Motor neuron (in vitro differentiated cells): Measurements from ENCODE around the gene DCAF10. TPM values are rescaled to one million over a fixed set of nuclear protein-coding genes. Genes with fewer than 3 reads are reported as not detected.
A peak's percentile ranks its signal among the peaks of the same experiment; 100 is the strongest.

ENCODE experiments used
- ATAC-seq, 8 experiments: fragments of 200-7000 bp; cut with Tn5 transposase; replicated peaks in 6 of 8; 2 replicates each; pipeline ENCODE4 v1.8.0; 2021; ENCODE audit warnings: mild to moderate bottlenecking in 8 of 8, moderate library complexity in 8 of 8
- H3K27ac ChIP-seq, 2 donors: fragments of 250-450 bp; sonication (Bioruptor Pico); 2 replicates each; pipeline ENCODE4 v1.9.0; 2021; ENCODE audit warnings: antibody characterized with exemption in 2 of 2, mild to moderate bottlenecking in 2 of 2, moderate library complexity in 1 of 2
- H3K4me1 ChIP-seq, 2 donors: fragments of 250-450 bp; sonication (Bioruptor Pico); replicated peaks in 1 of 2; 2 replicates each; pipeline ENCODE4 v1.6.1; 2021; ENCODE audit warnings: antibody characterized with exemption in 2 of 2, mild to moderate bottlenecking in 2 of 2, moderate library complexity in 1 of 2
- H3K4me3 ChIP-seq, 5 donors: fragments of 250-450 bp; sonication (Bioruptor Pico); 2 replicates each; pipeline ENCODE4 v1.9.0; 2021; ENCODE audit warnings: antibody characterized with exemption in 5 of 5, mild to moderate bottlenecking in 5 of 5, moderate library complexity in 4 of 5
- WGBS, 10 experiments: fragments of 450-650 bp; shearing (Covaris generic); methylation state at CpG; one replicate each; pipeline ENCODE4 v1.0.0; 2022; 5-methylcytosine and 5-hydroxymethylcytosine counted together
- in situ Hi-C, 9 experiments: fragments of 400-800 bp; cut with MboI; loops; one replicate each; pipeline ENCODE4 v1.15.0; 2021; ENCODE audit warnings: low sequenced_read_pairs in 9 of 9, low pct_unique_long_range_greater_than_20kb in 2 of 9; ENCODE audit not compliant: unreplicated experiment in 9 of 9
- total RNA-seq, 8 experiments: library from RNA; unstranded; fragments of 300-600 nt; gene quantifications; 2 replicates each; pipeline versions ENCODE4 v1.2.3 to v1.2.4, GENCODE V29; 2022

Gene DCAF10
- total RNA-seq, 8 experiments from 2014 or later, result 11.7 to 34.7 (median 18.6) TPM

DNA sequence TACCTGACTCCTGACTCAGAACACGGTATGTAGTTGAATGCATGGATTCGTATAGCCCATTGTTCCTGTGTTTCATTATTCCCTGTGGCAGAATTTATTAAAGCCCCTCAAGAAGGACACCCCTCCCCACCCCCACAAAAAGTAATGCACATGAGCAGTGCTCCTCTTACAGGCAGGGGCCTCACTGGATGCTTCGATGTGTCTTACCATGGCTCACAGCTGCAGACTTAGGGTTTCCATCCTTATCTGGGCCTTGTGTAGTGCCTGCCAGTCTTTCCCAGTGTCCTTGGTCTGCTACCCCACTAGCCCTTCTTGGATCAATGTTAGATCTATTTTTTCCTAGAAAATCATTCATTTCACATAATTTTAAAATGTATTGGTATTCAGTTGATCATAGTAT lies 30.6 kb upstream of the DCAF10 start:
- Histone ChIP-seq H3K4me3 (no peak overlapping the region), H3K27ac (no peak overlapping the region), H3K4me1 (no peaks in the 10 kb centered on the region)
- ATAC-seq, result no peak
- 56 to 100% (median 93%) methylated on average over 1 to 3 of the region's 3 CpGs; no CpG with 5 or more reads in 5 of the 10 experiments for WGBS, 10 experiments
- in situ Hi-C loops, result loop anchor here in 1 of 9 experiments (25.0 kb wide), 1 partner anchor 183 kb away; the partner anchor contains the start of genes FBXO10 and TOMM5

GRCh38 chr9:37775216-37775919 lies 25.2 kb upstream of the DCAF10 start:
- no peaks in the 10 kb centered on the region for H3K4me1 ChIP-seq
- H3K27ac ChIP-seq, result no peak overlapping the region
- H3K4me3 ChIP-seq, result no peak overlapping the region
- no peak for ATAC-seq
- in situ Hi-C loops, result loop anchor here in 3 of 9 experiments (25.0 kb wide), 3 partner anchors 112 to 288 kb away; partner anchors contain the start of genes FBXO10 (in 2 of the 3), TOMM5 (in 2 of the 3) and POLR1E (in 1 of the 3)
- 100% methylated on average over 1 of the region's 1 CpG; no CpG with 5 or more reads in 5 of the 10 experiments for WGBS, 10 experiments

DNA sequence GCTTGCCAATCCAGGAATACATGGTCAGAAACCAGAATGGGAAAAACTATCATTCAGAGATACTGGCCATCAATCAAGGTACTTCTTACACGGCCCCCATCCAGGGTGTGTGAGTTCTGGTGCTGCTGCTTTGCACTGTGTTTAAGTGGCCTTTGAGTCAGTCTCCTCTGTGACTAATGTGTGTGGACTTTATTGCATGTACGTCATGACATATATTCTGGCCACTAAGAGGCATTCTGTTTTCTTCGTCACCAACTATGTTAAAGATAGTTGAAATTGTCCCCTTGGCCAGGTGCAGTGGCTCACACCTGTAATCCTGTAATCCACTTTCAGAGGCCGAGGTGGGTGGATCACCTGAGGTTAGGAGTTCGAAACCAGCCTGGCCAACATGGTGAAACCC lies 24.3 kb upstream of the DCAF10 start:
- Histone ChIP-seq H3K27ac (no peak overlapping the region), H3K4me3 (no peak overlapping the region), H3K4me1 (no peaks in the 10 kb centered on the region)
- WGBS, 10 experiments, result 0 to 100% (median 95%) methylated on average over 1 to 5 of the region's 5 CpGs; no CpG with 5 or more reads in 2 of the 10 experiments
- in situ Hi-C loops, result loop anchor here in 3 of 9 experiments (25.0 kb wide), 3 partner anchors 111 to 289 kb away; partner anchors contain the start of genes FBXO10 (in 2 of the 3), TOMM5 (in 2 of the 3) and POLR1E (in 1 of the 3)
- ATAC-seq, result no peak

- Histone ChIP-seq H3K4me1 (peaks cover 2 to 8% of the 10 kb centered on the region in 2 donors), H3K27ac (no peak overlapping the region), H3K4me3 (no peak overlapping the region)
- WGBS, 10 experiments, result 44 to 100% (median 79%) methylated on average over 1 to 2 of the region's 2 CpGs; no CpG with 5 or more reads in 2 of the 10 experiments
- in situ Hi-C loops, result loop anchor here in 3 of 9 experiments (25.0 kb wide), 3 partner anchors 109 to 291 kb away; partner anchors contain the start of genes FBXO10 (in 2 of the 3), TOMM5 (in 2 of the 3) and POLR1E (in 1 of the 3)
- ATAC-seq, result no peak
Measured at GRCh38 chr9:37778534-37778933, 22.1 kb upstream of the DCAF10 start.

DNA sequence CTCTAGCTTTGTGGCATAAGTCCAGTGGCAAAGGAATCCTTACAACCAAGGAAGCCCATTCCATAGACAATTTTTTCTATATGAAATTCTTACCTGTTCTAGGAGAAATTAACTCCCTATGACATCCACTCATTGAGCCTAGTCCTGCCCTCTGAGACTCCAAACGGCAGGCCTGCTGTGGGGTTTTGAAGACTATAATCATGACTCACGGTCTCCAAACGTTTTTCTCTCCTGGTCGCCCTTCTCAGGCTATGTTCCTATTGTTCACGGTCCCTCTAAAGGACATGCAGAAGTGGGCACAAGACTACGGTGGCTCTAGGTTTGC lies 16.3 kb upstream of the DCAF10 start:
- WGBS, 10 experiments, result 0% methylated on average over 1 to 5 of the region's 6 CpGs; no CpG with 5 or more reads in 5 of the 10 experiments
- in situ Hi-C loops, result loop anchor here in 3 of 9 experiments (25.0 kb wide), 3 partner anchors 103 to 297 kb away; partner anchors contain the start of genes FBXO10 (in 2 of the 3), TOMM5 (in 2 of the 3) and POLR1E (in 1 of the 3)
- Histone ChIP-seq H3K4me3 (peak overlapping the region; percentile 79 to 89 (median 82)), H3K4me1 (peaks cover 7 to 17% of the 10 kb centered on the region in 2 donors), H3K27ac (peak overlapping the region; percentile 76 to 90)
- ATAC-seq, result peak in 1 of 8 experiments; percentile 1

GRCh38 chr9:37784616-37785483 lies 15.7 kb upstream of the DCAF10 start, which contains the start of gene EXOSC3:
EXOSC3 (minus strand) TSS chr9:37785064; CDS start chr9:37785044, 20 bp downstream.
- WGBS, 10 experiments, result 0 to 2% (median 0%) methylated on average over 1 to 12 of the region's 73 CpGs; no CpG with 5 or more reads in 4 of the 10 experiments
- Histone ChIP-seq H3K27ac (peak within 1 kb of the TSS; percentile 76 to 90), H3K4me1 (peaks cover 7 to 17% of the 10 kb centered on the region in 2 donors), H3K4me3 (peak within 1 kb of the TSS; percentile 79 to 89 (median 82))
- in situ Hi-C loops, result loop anchor here in 3 of 9 experiments (25.0 kb wide), 3 partner anchors 102 to 298 kb away; partner anchors contain the start of genes FBXO10 (in 2 of the 3), TOMM5 (in 2 of the 3) and POLR1E (in 1 of the 3)
- ATAC-seq, result peak; percentile 91 to 98 (median 96)

- 80 to 95% methylated on average over 2 to 18 of the region's 45 CpGs; no CpG with 5 or more reads in 8 of the 10 experiments for WGBS, 10 experiments
- ATAC-seq, result no peak
- Histone ChIP-seq H3K4me1 (peaks cover 7 to 17% of the 10 kb centered on the region in 2 donors), H3K27ac (no peak overlapping the region), H3K4me3 (no peak overlapping the region)
- in situ Hi-C loops, result loop anchor here in 3 of 9 experiments (25.0 kb wide), 3 partner anchors 100 to 300 kb away; partner anchors contain the start of genes FBXO10 (in 2 of the 3), TOMM5 (in 2 of the 3) and POLR1E (in 1 of the 3)
Measured at GRCh38 chr9:37787059-37787458, 13.5 kb upstream of the DCAF10 start.

GRCh38 chr9:37788332-37788731 lies 12.3 kb upstream of the DCAF10 start:
- H3K4me1 ChIP-seq, result peaks cover 7 to 11% of the 10 kb centered on the region in 2 donors
- in situ Hi-C loops, result loop anchor here in 3 of 9 experiments (25.0 kb wide), 3 partner anchors 99 to 301 kb away; partner anchors contain the start of genes FBXO10 (in 2 of the 3), TOMM5 (in 2 of the 3) and POLR1E (in 1 of the 3)
- H3K27ac ChIP-seq, result no peak overlapping the region
- H3K4me3 ChIP-seq, result no peak overlapping the region
- ATAC-seq, result no peak
- whole genome bisulfite sequencing, 10 experiments, result 55 to 100% (median 75%) methylated on average over 1 to 5 of the region's 6 CpGs

- WGBS, 10 experiments, result 75 to 100% (median 96%) methylated on average over 1 to 2 of the region's 2 CpGs
- no peak overlapping the region for H3K4me3 ChIP-seq
- no peak overlapping the region for H3K27ac ChIP-seq
- in situ Hi-C loops, result loop anchor here in 3 of 9 experiments (25.0 kb wide), 3 partner anchors 97 to 303 kb away; partner anchors contain the start of genes FBXO10 (in 2 of the 3), TOMM5 (in 2 of the 3) and POLR1E (in 1 of the 3)
- ATAC-seq, result no peak
- peaks cover 0 to 4% of the 10 kb centered on the region in 2 donors for H3K4me1 ChIP-seq
Measured at GRCh38 chr9:37790096-37790495, 10.5 kb upstream of the DCAF10 start.

GRCh38 chr9:37792122-37792521 lies 8.5 kb upstream of the DCAF10 start:
- no peak overlapping the region for H3K4me3 ChIP-seq
- no peak for ATAC-seq
- WGBS, 10 experiments, result 39 to 82% (median 66%) methylated on average over 2 to 5 of the region's 5 CpGs
- H3K27ac ChIP-seq, result no peak overlapping the region
- in situ Hi-C loops, result loop anchor here in 3 of 9 experiments (25.0 kb wide), 3 partner anchors 95 to 305 kb away; partner anchors contain the start of genes FBXO10 (in 2 of the 3), TOMM5 (in 2 of the 3) and POLR1E (in 1 of the 3)
- no peaks in the 10 kb centered on the region for H3K4me1 ChIP-seq

- WGBS, 10 experiments, result 0 to 75% (median 40%) methylated on average over 2 of the region's 2 CpGs; no CpG with 5 or more reads in 1 of the 10 experiments
- ATAC-seq, result peak in 2 of 8 experiments; percentile 6 to 8
- Histone ChIP-seq H3K4me3 (no peak overlapping the region), H3K27ac (no peak overlapping the region), H3K4me1 (peaks cover 4 to 5% of the 10 kb centered on the region in 2 donors)
- in situ Hi-C loops, result loop anchor here in 3 of 9 experiments (25.0 kb wide), 3 partner anchors 91 to 309 kb away; partner anchors contain the start of genes FBXO10 (in 2 of the 3), TOMM5 (in 2 of the 3) and POLR1E (in 1 of the 3)
Measured at GRCh38 chr9:37796232-37796631, 4.4 kb upstream of the DCAF10 start.
